Tibial nerve (tissue), 4 donors: ENCODE data around the gene EGFL7. TPM values are rescaled to one million over a fixed set of nuclear protein-coding genes. Genes with fewer than 3 reads are reported as not detected.

ENCODE experiments used
- DNase-seq, 2 donors: peaks; one replicate each; pipeline ENCODE4 v3.0.0-alpha.2; 2019; ENCODE audit warnings: low spot score in 2 of 2
- H3K27ac ChIP-seq, 4 donors: fragments of 200-600 bp; sonication (generic) in 3 of 4; one replicate each; pipeline ENCODE4 v1.5.1; 2017 to 2019; ENCODE audit warnings: mild to moderate bottlenecking in 1 of 4
- H3K27me3 ChIP-seq, 2 donors: fragments of 200-600 bp; sonication (generic) in 1 of 2; one replicate each; pipeline versions ENCODE4 v1.5.1 to v1.6.0; 2017 to 2019
- H3K36me3 ChIP-seq, 3 donors: fragments of 200-600 bp; sonication (generic); one replicate each; pipeline ENCODE4 v1.5.1; 2018 to 2019
- H3K4me1 ChIP-seq, 4 donors: fragments of 200-600 bp; sonication (generic) in 3 of 4; one replicate each; pipeline ENCODE4 v1.5.1; 2017 to 2019
- H3K4me3 ChIP-seq, 4 donors: fragments of 200-600 bp; sonication (generic) in 3 of 4; one replicate each; pipeline ENCODE4 v1.5.1; 2017 to 2019; ENCODE audit warnings: mild to moderate bottlenecking in 1 of 4, moderate library complexity in 1 of 4
- H3K9me3 ChIP-seq, 4 donors: fragments of 200-600 bp; sonication (generic) in 3 of 4; one replicate each; pipeline ENCODE4 v1.5.1; 2017 to 2019
- EP300 ChIP-seq, 2 donors: sonication (generic); formaldehyde crosslinking; IDR thresholded peaks; one replicate each; pipeline ENCODE4 v1.6.1; 2017; ENCODE audit warnings: antibody characterized with exemption in 2 of 2, mild to moderate bottlenecking in 1 of 2
- POLR2A ChIP-seq, 2 donors: fragments of 450-650 bp; IDR thresholded peaks; one replicate each; pipeline ENCODE4 v1.6.1; 2017; ENCODE audit warnings: antibody characterized with exemption in 2 of 2, mild to moderate bottlenecking in 2 of 2, moderate library complexity in 2 of 2
- WGBS, 2 donors: methylation state at CpG; one replicate each; pipeline ENCODE4 v1.1.5; 2018; 5-methylcytosine and 5-hydroxymethylcytosine counted together
- total RNA-seq, 4 donors: library from RNA; depleted of rRNA; stranded (reverse); fragments of >200 nt; gene quantifications; one replicate each; pipeline ENCODE4 v1.1.0, GENCODE V29; 2016
- TF ChIP-seq, protein P1 (sequence below), 5 experiments: fragments of 200-600 bp in 3 of 5; fragments of 450-650 bp in 2 of 5; sonication (generic) in 3 of 5; IDR thresholded peaks; one replicate each; pipeline ENCODE4 v1.5.1; 2016 to 2019; ENCODE audit warnings: antibody characterized with exemption in 5 of 5, mild to moderate bottlenecking in 3 of 5, moderate library complexity in 2 of 5

Gene EGFL7
- total RNA-seq, 4 donors from 2014 or later, result 95.2 to 229 (median 179) TPM

DNA sequence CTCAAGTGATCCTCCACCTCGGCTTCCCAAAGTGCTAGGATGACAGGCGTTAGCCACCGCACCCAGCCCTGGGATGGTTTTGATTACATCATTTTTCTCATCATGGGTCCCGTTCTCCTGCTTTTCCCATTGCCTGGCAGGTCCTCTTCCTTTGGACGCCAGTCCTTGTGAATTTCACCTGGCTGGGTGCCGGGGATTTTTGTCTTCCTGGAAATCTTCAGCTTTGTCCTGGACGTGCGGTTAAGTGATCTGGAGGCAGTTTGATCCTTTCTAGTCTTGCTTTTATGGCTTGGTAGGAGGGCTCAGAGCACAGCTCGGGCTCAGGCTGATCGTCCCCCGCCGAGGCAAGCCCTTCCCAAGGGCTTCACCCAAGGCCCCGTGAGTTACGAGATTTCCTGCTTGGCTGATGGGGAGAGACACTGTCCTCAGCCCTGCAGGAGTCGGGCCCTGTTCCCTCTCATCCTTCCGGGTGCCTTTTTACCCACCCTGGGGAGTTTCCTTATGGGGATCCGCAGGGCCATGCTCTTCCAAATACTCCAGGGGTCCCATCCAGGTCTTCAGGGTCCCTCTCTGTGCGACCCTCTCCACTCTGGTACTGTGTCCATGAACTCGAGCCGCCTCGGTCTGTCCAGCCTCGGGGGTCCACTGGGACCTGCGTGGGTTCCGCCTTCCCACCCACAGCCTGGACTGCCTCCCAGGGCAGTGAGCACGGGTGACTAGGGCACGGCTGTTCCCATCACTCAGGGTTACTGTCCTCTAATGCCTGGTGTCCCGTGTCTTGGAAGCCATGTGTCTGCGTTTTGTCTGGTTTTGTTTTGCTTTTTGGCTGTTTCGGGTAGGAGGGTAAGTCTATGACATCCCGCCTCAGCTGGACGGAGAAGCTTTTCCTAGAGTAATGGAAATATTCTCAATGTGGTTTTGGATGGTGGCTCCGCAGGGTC is 22.3 kb upstream of the EGFL7 start:
- 59 to 68% methylated on average over 26 to 32 of the region's 32 CpGs for WGBS, 2 donors
- no peak for DNase-seq
- H3K9me3 ChIP-seq, result no peaks in the 10 kb centered on the region
- peaks cover 0 to 16% of the 10 kb centered on the region in 2 donors for H3K27me3 ChIP-seq
- no peaks in the 10 kb centered on the region for H3K36me3 ChIP-seq
- H3K4me3 ChIP-seq, result no peak overlapping the region
- peak overlapping the region in 1 of 4 donors; percentile 47 for H3K27ac ChIP-seq
- peaks cover 0 to 19% (median 6%) of the 10 kb centered on the region in 4 donors for H3K4me1 ChIP-seq
- no peak for TF ChIP-seq POLR2A (IDR thresholded peaks at IDR 0.05)
- TF ChIP-seq EP300 (IDR thresholded peaks at IDR 0.05), result no peak
- TF ChIP-seq, protein P1, sequence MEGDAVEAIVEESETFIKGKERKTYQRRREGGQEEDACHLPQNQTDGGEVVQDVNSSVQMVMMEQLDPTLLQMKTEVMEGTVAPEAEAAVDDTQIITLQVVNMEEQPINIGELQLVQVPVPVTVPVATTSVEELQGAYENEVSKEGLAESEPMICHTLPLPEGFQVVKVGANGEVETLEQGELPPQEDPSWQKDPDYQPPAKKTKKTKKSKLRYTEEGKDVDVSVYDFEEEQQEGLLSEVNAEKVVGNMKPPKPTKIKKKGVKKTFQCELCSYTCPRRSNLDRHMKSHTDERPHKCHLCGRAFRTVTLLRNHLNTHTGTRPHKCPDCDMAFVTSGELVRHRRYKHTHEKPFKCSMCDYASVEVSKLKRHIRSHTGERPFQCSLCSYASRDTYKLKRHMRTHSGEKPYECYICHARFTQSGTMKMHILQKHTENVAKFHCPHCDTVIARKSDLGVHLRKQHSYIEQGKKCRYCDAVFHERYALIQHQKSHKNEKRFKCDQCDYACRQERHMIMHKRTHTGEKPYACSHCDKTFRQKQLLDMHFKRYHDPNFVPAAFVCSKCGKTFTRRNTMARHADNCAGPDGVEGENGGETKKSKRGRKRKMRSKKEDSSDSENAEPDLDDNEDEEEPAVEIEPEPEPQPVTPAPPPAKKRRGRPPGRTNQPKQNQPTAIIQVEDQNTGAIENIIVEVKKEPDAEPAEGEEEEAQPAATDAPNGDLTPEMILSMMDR (IDR thresholded peaks at IDR 0.05), result no peak

- Histone ChIP-seq H3K27me3 (peaks cover 0 to 25% of the 10 kb centered on the region in 2 donors), H3K36me3 (no peaks in the 10 kb centered on the region), H3K9me3 (no peaks in the 10 kb centered on the region), H3K27ac (no peak overlapping the region), H3K4me1 (peaks cover 0 to 32% (median 6%) of the 10 kb centered on the region in 4 donors), H3K4me3 (no peak overlapping the region)
- DNase-seq, result no peak
- TF ChIP-seq POLR2A (IDR thresholded peaks at IDR 0.05) (no peak), EP300 (IDR thresholded peaks at IDR 0.05) (no peak)
- TF ChIP-seq, protein P1 (IDR thresholded peaks at IDR 0.05), result no peak
- WGBS, 2 donors, result 69 to 75% methylated on average over 7 of the region's 7 CpGs
Measured at GRCh38 chr9:136642439-136642921, 20.2 kb upstream of the EGFL7 start.

DNA sequence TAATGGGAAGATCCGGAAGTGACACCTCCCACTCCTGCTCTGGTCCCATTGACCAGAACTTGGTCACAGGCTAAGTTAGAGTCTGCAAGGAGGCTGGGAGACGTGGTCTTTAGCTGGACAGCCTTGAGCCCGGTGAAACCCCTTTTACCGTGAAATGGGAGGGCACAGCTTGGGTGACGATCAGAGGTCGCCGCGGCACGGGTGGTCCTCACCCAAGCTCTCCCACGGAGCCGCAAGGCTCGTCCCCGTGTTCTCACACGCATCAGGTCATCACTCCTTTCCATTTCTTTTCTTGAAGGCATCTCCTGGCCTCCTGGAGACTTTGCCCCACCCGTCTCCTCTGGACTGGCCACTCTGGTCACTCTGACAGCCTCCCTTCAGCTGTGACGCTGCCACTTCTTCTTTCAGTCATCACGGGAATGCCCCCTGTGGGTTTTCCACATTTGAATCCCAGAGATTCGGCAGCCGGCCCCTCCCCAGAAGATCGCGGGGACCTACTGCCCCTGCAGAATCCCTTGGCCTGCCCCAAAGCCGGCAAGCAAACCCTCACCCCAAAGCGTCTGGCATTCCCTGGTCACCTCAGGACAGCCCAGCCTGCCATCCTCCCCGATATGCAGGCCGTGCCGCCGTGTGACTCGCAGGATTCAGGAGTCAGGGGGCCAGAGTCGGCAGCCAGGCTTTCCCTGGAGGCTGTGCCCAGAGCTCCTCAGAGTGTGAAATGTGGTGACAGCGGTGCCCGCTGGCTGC is 18.9 kb upstream of the EGFL7 start:
- 58 to 60% methylated on average over 30 to 31 of the region's 31 CpGs for WGBS, 2 donors
- TF ChIP-seq, protein P1 (IDR thresholded peaks at IDR 0.05), result no peak
- TF ChIP-seq POLR2A (IDR thresholded peaks at IDR 0.05), result no peak
- TF ChIP-seq EP300 (IDR thresholded peaks at IDR 0.05), result no peak

DNA sequence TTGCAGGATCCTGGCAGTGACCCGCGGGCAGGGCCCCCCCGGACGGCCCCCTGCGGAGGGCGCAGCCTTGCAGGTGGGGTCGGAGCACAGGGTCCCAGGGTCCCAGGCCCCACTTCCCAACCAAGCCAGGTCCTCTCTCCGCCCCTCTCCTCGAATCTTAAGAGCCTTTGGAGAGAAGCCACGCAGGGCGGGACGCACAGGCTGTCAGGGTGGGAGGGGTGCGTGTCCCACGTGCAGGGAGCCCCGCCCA is 18.4 kb upstream of the EGFL7 start:
- Histone ChIP-seq H3K9me3 (no peaks in the 10 kb centered on the region), H3K4me3 (peak overlapping the region in 2 of 4 donors; percentile 14 to 35), H3K36me3 (no peaks in the 10 kb centered on the region), H3K27ac (peak overlapping the region in 2 of 4 donors; percentile 21 to 79), H3K27me3 (peaks cover 0 to 25% of the 10 kb centered on the region in 2 donors), H3K4me1 (peaks cover 0 to 32% (median 6%) of the 10 kb centered on the region in 4 donors)
- no peak for TF ChIP-seq EP300 (IDR thresholded peaks at IDR 0.05)
- no peak for TF ChIP-seq POLR2A (IDR thresholded peaks at IDR 0.05)
- TF ChIP-seq, protein P1 (IDR thresholded peaks at IDR 0.05), result no peak
- no peak for DNase-seq
- WGBS, 2 donors, result 1 to 18% methylated on average over 8 to 14 of the region's 15 CpGs

More for the DNA sequence above, 18.9 kb upstream of the EGFL7 start:
- H3K36me3 ChIP-seq, result no peaks in the 10 kb centered on the region
- peaks cover 0 to 32% (median 6%) of the 10 kb centered on the region in 4 donors for H3K4me1 ChIP-seq
- peak overlapping the region in 2 of 4 donors; percentile 21 to 79 for H3K27ac ChIP-seq
- no peaks in the 10 kb centered on the region for H3K9me3 ChIP-seq
- peaks cover 0 to 25% of the 10 kb centered on the region in 2 donors for H3K27me3 ChIP-seq
- H3K4me3 ChIP-seq, result peak overlapping the region in 2 of 4 donors; percentile 14 to 35
- DNase-seq, result no peak
